ENCODE results near the gene BMP6. TPM values are rescaled to one million over a fixed set of nuclear protein-coding genes. Genes with fewer than 3 reads are reported as not detected.

BMP6 gene
- total RNA-seq, 1 experiment from 2014 or later: 1.6 TPM

DNA sequence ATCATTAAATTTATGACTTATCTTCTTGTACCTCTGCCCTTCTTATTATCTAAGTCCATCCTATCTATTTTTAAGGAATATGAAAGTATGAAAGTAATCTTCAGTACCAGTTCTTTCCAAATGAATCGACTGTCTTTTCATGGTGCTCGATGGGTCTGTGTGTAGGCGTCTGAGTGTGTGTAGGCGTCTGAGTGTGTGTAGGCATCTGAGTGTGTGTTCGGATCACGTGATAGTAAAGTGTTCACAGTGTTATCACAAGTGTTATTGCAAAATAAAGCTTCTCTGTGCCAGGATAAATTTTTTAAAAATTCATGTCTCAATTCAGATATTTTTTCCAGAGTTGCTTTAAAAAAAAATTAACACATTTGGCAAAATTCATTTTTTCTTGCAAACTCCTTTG, 58.3 kb downstream of the BMP6 start:
- no peaks in the 10 kb centered on the region for H3K4me1 ChIP-seq (ENCODE audit: control insufficient read depth in 1 of 2, insufficient read depth in 2 of 2, low read length in 2 of 2)
- H3K9me3 ChIP-seq (ENCODE audit: control insufficient read depth in 1 of 2, insufficient read depth in 1 of 2, low read depth in 1 of 2, low read length in 2 of 2): no peaks in the 10 kb centered on the region
- no peak for TF ChIP-seq EGR1 (IDR thresholded peaks at IDR 0.05; ENCODE audit: low read depth)
- no peak for TF ChIP-seq ZFX (IDR thresholded peaks at IDR 0.05)
- no peak for TF ChIP-seq SRF (IDR thresholded peaks at IDR 0.05; ENCODE audit: low read depth)
- no peak for TF ChIP-seq ATF3 (IDR thresholded peaks at IDR 0.05)
- no peak for TF ChIP-seq ZBTB33 (IDR thresholded peaks at IDR 0.05; ENCODE audit: extremely low read depth, insufficient replicate concordance, low read length)
- no peak for TF ChIP-seq REST (IDR thresholded peaks at IDR 0.05; ENCODE audit: low read depth)
- no peak for TF ChIP-seq MAX (IDR thresholded peaks at IDR 0.05)
- ChIA-PET CTCF (no interaction called here), POLR2A (no interaction called here), RAD21 (ENCODE audit: low non-redundant PET in 1 of 2, low total read pairs in 2 of 2, uncharacterized antibody in 2 of 2, unreplicated experiment in 2 of 2) (no interaction called here)
- no TSS peak for BruUV-seq (replicated peaks)
- H3K79me2 ChIP-seq (ENCODE audit: insufficient read depth, low read length): no peaks in the 10 kb centered on the region
- DNase-seq (ENCODE audit: low read depth, low spot score) (no peak), ATAC-seq (no peak)
- no peak overlapping the region for H3K4me2 ChIP-seq (ENCODE audit: low read length)
- no peak overlapping the region for H3K4me3 ChIP-seq (replicated peaks in 1 of 2; ENCODE audit: low read depth in 1 of 2, low read length in 2 of 2)
- no peaks in the 10 kb centered on the region for H3K36me3 ChIP-seq (ENCODE audit: control insufficient read depth in 1 of 2, insufficient read depth in 2 of 2, low read length in 2 of 2)
- no peak overlapping the region for H3K27ac ChIP-seq (ENCODE audit: low read depth, low read length)
- H3K9ac ChIP-seq (ENCODE audit: low read length): no peak overlapping the region
- no peak overlapping the region for H2AFZ ChIP-seq (ENCODE audit: low read depth, low read length, poor library complexity, severe bottlenecking)
- H3K27me3 ChIP-seq (ENCODE audit: insufficient read depth, low read length): peaks cover 49% of the 10 kb centered on the region
- intact Hi-C loops (cut with micrococcal nuclease): no loop called here
- H4K20me1 ChIP-seq (ENCODE audit: insufficient read depth): no peaks in the 10 kb centered on the region
- H3K9me2 ChIP-seq (ENCODE audit: insufficient read depth): no peaks in the 10 kb centered on the region

Measured in HCT116 (cell line).